Measurements from ENCODE around the gene CT47B1. TPM values are rescaled to one million over a fixed set of nuclear protein-coding genes. Genes with fewer than 3 reads are reported as not detected.

CT47B1 gene
- total and polyA plus RNA-seq, 2 donors (not counting 3 experiments of a cell fraction or from before 2014, with no cell fraction given): not detected

- no peaks in the 10 kb centered on the region for H3K9me3 ChIP-seq (replicated peaks; ENCODE audit: control insufficient read depth, insufficient read depth, low read length)
- dilution Hi-C loops (cut with MboI; ENCODE audit: extremely low pct_ligation_motif_present, low sequenced_read_pairs) (no loop called here), intact Hi-C loops (cut with micrococcal nuclease) (no loop called here)
- H3K27me3 ChIP-seq (ENCODE audit: control insufficient read depth in 2 of 2, insufficient read depth in 2 of 2, low read length in 2 of 2): no peaks in the 10 kb centered on the region
- TF ChIP-seq FOS (IDR thresholded peaks at IDR 0.05; ENCODE audit: borderline replicate concordance, insufficient read depth, low read length): no peak
- no peak for TF ChIP-seq EZH2 (IDR thresholded peaks at IDR 0.05; ENCODE audit: borderline replicate concordance, low read depth, low read length, severe bottlenecking)
- no peak for TF ChIP-seq GATA2 (IDR thresholded peaks at IDR 0.05; ENCODE audit: insufficient read depth, insufficient read length, low read depth, low read length)
- TF ChIP-seq CTCF (IDR thresholded peaks at IDR 0.05; ENCODE audit: extremely low read depth in 1 of 2, insufficient read depth in 1 of 2, low read depth in 1 of 2, low read length in 2 of 2): no peak
- no peak for TF ChIP-seq JUN (IDR thresholded peaks at IDR 0.05; ENCODE audit: borderline replicate concordance, insufficient read depth, insufficient read length, low read depth)
- TF ChIP-seq POLR2AphosphoS5 (IDR thresholded peaks at IDR 0.05; ENCODE audit: insufficient read depth, low read depth, low read length): no peak
- TF ChIP-seq MAX (IDR thresholded peaks at IDR 0.05; ENCODE audit: insufficient read depth, insufficient read length): no peak
- TF ChIP-seq POLR2A (IDR thresholded peaks at IDR 0.05; ENCODE audit: low read depth, low read length): no peak
- TF ChIP-seq MYC (IDR thresholded peaks at IDR 0.05; ENCODE audit: low read depth, low read length): no peak
- POLR2A ChIA-PET: no interaction called here
- DNase-seq (ENCODE audit: low read depth, low spot score) (no peak), FAIRE-seq (no peak)
- H2AFZ ChIP-seq (ENCODE audit: low read depth, low read length): no peak overlapping the region
- H3K79me2 ChIP-seq (ENCODE audit: control insufficient read depth, insufficient read depth, low read length): no peaks in the 10 kb centered on the region
- no peaks in the 10 kb centered on the region for H4K20me1 ChIP-seq (replicated peaks; ENCODE audit: control insufficient read depth, extremely low read depth, insufficient read depth, low read length)
- no peak overlapping the region for H3K9ac ChIP-seq (replicated peaks; ENCODE audit: extremely low read depth, insufficient read depth, low read length)
- no peaks in the 10 kb centered on the region for H3K36me3 ChIP-seq (ENCODE audit: control insufficient read depth in 2 of 2, extremely low read depth in 1 of 2, insufficient read depth in 2 of 2, low read length in 2 of 2)
- CTCF ChIA-PET: no interaction called here
- no peak overlapping the region for H3K27ac ChIP-seq (ENCODE audit: insufficient read depth, low read depth, low read length)
- no peaks in the 10 kb centered on the region for H3K9me1 ChIP-seq (replicated peaks; ENCODE audit: control insufficient read depth, extremely low read depth, insufficient read depth, low read length)
- no peak overlapping the region for H3K4me2 ChIP-seq (ENCODE audit: insufficient read depth, low read length)
- no peaks in the 10 kb centered on the region for H3K4me1 ChIP-seq (ENCODE audit: control insufficient read depth, extremely low read depth, insufficient read depth, low read length)
- no peak overlapping the region for H3K4me3 ChIP-seq (replicated peaks in 1 of 3; ENCODE audit: insufficient read depth in 1 of 3, low read depth in 1 of 3, low read length in 3 of 3)
- BruUV-seq (replicated peaks): no TSS peak
These were observed 51.6 kb downstream of the CT47B1 start for GRCh38 chrX:120824021-120824420.
